ENCODE results near the gene FOXP2. TPM values are rescaled to one million over a fixed set of nuclear protein-coding genes. Genes with fewer than 3 reads are reported as not detected.

The FOXP2 gene
- total RNA-seq, 3 donors from 2014 or later (not counting 1 experiment from before 2014, with no cell fraction given): not detected

- Histone ChIP-seq H3K36me3 (ENCODE audit: control insufficient read depth, insufficient read depth, low read length) (no peaks in the 10 kb centered on the region), H3K27ac (ENCODE audit: low read length) (no peak overlapping the region), H3K4me1 (ENCODE audit: control insufficient read depth, insufficient read depth, low read length) (no peaks in the 10 kb centered on the region), H3K27me3 (ENCODE audit: control insufficient read depth, insufficient read depth, low read length) (no peaks in the 10 kb centered on the region), H3K4me3 (ENCODE audit: low read length) (no peak overlapping the region), H3K9me3 (ENCODE audit: control insufficient read depth, insufficient read depth, low read length) (no peaks in the 10 kb centered on the region)
- ATAC-seq: no peak
- Mint-ChIP-seq H3K27me3 (ENCODE audit: low read depth in 2 of 2) (no peaks in the 10 kb centered on the region), H3K9me3 (no peaks in the 10 kb centered on the region), H3K36me3 (no peaks in the 10 kb centered on the region), H3K27ac (no peak overlapping the region), H3K4me3 (no peak overlapping the region), H3K4me1 (no peaks in the 10 kb centered on the region)
- no peak for DNase-seq
- 82% methylated on average over 2 of the region's 2 CpGs for WGBS (ENCODE audit: insufficient coverage)
- no peak for TF ChIP-seq CTCF (IDR thresholded peaks at IDR 0.05)
- intact Hi-C loops (cut with micrococcal nuclease): no loop called here
Observed at GRCh38 chr7:114623146-114623545, 208.5 kb downstream of the FOXP2 start.

GRCh38 chr7:114627231-114627630, 212.6 kb downstream of the FOXP2 start:
- TF ChIP-seq CTCF (IDR thresholded peaks at IDR 0.05): no peak
- no peak overlapping the region for H3K4me3 ChIP-seq (ENCODE audit: low read length)
- Mint-ChIP-seq H3K27ac (no peak overlapping the region), H3K36me3 (no peaks in the 10 kb centered on the region), H3K4me1 (no peaks in the 10 kb centered on the region), H3K27me3 (ENCODE audit: low read depth in 2 of 2) (no peaks in the 10 kb centered on the region), H3K4me3 (no peak overlapping the region), H3K9me3 (no peaks in the 10 kb centered on the region)
- no peaks in the 10 kb centered on the region for H3K4me1 ChIP-seq (ENCODE audit: control insufficient read depth, insufficient read depth, low read length)
- H3K27me3 ChIP-seq (ENCODE audit: control insufficient read depth, insufficient read depth, low read length): no peaks in the 10 kb centered on the region
- H3K9me3 ChIP-seq (ENCODE audit: control insufficient read depth, insufficient read depth, low read length): no peaks in the 10 kb centered on the region
- H3K27ac ChIP-seq (ENCODE audit: low read length): no peak overlapping the region
- ATAC-seq (no peak), DNase-seq (no peak)
- H3K36me3 ChIP-seq (ENCODE audit: control insufficient read depth, insufficient read depth, low read length): no peaks in the 10 kb centered on the region
- intact Hi-C loops (cut with micrococcal nuclease): no loop called here
- WGBS (ENCODE audit: insufficient coverage): 29% methylated on average over 2 of the region's 3 CpGs

- intact Hi-C loops (cut with micrococcal nuclease): no loop called here
- no peak for ATAC-seq
- Histone ChIP-seq H3K27ac (ENCODE audit: low read length) (no peak overlapping the region), H3K9me3 (ENCODE audit: control insufficient read depth, insufficient read depth, low read length) (no peaks in the 10 kb centered on the region), H3K36me3 (ENCODE audit: control insufficient read depth, insufficient read depth, low read length) (no peaks in the 10 kb centered on the region), H3K27me3 (ENCODE audit: control insufficient read depth, insufficient read depth, low read length) (no peaks in the 10 kb centered on the region), H3K4me1 (ENCODE audit: control insufficient read depth, insufficient read depth, low read length) (no peaks in the 10 kb centered on the region), H3K4me3 (ENCODE audit: low read length) (no peak overlapping the region)
- Mint-ChIP-seq H3K36me3 (no peaks in the 10 kb centered on the region), H3K27me3 (ENCODE audit: low read depth in 2 of 2) (no peaks in the 10 kb centered on the region), H3K4me1 (no peaks in the 10 kb centered on the region), H3K4me3 (no peak overlapping the region), H3K9me3 (no peaks in the 10 kb centered on the region), H3K27ac (no peak overlapping the region)
- WGBS (ENCODE audit: insufficient coverage): 63% methylated on average over 1 of the region's 2 CpGs
- DNase-seq: no peak
- TF ChIP-seq CTCF (IDR thresholded peaks at IDR 0.05): no peak
Observed at GRCh38 chr7:114628362-114628761, 213.7 kb downstream of the FOXP2 start.

GRCh38 chr7:114629762-114630161, 215.1 kb downstream of the FOXP2 start:
- Histone ChIP-seq H3K4me1 (ENCODE audit: control insufficient read depth, insufficient read depth, low read length) (no peaks in the 10 kb centered on the region), H3K36me3 (ENCODE audit: control insufficient read depth, insufficient read depth, low read length) (no peaks in the 10 kb centered on the region), H3K27ac (ENCODE audit: low read length) (no peak overlapping the region), H3K4me3 (ENCODE audit: low read length) (no peak overlapping the region), H3K9me3 (ENCODE audit: control insufficient read depth, insufficient read depth, low read length) (no peaks in the 10 kb centered on the region), H3K27me3 (ENCODE audit: control insufficient read depth, insufficient read depth, low read length) (no peaks in the 10 kb centered on the region)
- 92% methylated on average over 3 of the region's 3 CpGs for WGBS (ENCODE audit: insufficient coverage)
- Mint-ChIP-seq H3K27me3 (ENCODE audit: low read depth in 2 of 2) (no peaks in the 10 kb centered on the region), H3K4me1 (no peaks in the 10 kb centered on the region), H3K9me3 (no peaks in the 10 kb centered on the region), H3K36me3 (no peaks in the 10 kb centered on the region), H3K4me3 (no peak overlapping the region), H3K27ac (no peak overlapping the region)
- no peak for DNase-seq
- intact Hi-C loops (cut with micrococcal nuclease): no loop called here
- no peak for TF ChIP-seq CTCF (IDR thresholded peaks at IDR 0.05)
- no peak for ATAC-seq
